Islet precursor cell (in vitro differentiated cells): ENCODE results near the gene CEP83.

Experiments used
- DNase-seq: peaks from one replicate; pipeline ENCODE4 v3.0.0-alpha.2; 2018

CEP83 gene

DNA sequence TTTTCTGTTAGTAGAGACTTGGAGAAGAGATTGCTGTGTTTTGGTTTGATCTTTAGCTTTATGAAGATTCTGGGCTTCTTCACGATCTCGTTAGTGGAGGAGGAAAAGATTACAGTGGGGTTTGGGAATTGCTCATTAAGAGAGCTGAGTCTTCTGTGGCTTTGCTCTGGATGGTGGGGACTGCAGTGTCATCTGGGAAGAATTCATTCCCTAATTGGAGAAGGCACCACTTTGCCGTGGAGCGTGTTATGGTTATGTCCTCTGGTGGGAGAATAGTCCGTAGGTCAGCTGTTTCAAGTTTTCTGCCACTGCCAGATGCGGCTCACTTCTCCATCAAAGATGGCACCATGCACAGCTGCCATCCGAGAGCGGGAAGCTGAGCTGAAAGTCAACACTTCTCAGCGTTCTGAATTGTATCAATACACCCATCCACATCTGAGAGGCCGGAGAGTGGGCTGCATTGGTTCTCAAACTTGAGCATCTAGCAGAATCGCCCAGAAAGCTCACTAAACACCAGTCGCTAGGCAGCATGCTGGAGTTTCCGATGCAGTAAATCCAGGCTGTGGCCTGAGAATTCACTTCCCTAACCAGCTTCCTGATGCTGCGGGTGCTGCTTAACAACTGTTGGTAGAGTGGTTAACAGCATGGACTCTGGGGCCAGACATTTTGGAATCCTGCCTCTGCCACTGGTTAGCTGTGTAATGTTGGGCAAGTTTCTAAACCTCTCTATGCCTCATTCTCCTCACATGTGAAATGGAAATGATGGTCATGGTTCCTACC, 193.5 kb downstream of the CEP83 start:
- DNase-seq, result no peak

DNA sequence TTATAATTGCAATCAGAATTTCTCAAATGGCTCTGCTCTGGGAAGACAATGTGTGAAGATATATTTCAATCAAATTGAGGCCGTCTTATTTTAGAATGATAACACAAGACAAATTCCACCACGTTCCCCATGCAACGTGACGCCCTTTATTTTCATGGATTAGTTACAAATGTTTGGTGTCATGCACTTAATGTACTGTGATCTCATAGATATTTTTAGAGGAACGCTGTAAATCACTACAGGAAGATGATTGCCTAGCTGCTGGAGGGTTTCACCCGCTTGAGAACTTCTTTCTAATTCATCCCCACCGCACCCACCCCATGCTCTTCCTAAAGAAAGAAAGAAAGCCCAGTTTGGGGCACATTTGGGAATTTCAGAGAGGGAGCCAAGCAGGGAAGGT, 194.1 kb downstream of the CEP83 start:
- DNase-seq, result no peak

DNA sequence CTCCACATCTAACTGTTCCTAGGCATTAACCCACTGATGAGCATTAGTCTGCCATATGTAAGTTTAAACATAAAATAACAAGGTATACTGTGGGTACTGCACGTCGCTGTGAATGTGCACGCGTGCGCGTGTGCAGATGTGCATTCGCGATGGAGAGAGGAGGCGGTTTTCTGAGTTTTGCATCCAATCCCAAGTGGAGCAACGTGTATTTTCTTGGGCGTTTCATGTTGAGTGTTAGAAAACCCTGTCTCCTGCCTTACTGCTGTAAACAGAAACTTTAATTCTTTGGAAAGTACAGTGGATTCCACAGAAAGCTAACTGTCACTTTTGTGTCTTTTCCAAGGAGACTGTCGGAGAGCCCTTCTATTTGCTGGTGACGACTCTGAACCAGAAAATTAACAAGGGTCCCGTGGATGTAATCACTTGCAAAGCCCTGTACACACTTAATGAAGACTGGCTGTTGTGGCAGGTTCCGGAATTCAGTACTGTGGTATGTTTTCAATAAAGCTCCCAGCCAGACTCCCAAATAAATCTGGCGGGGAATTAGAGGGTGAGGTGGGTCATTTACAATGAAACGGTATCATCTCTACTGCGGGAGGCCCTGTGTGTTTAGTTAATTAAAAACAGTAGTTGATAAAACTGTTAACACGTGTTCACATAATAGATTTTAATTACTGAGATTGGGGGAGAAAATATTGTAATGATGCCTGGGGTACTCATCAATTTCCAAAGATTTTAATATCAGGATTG, 194.8 kb downstream of the CEP83 start:
- DNase-seq, result no peak

DNA sequence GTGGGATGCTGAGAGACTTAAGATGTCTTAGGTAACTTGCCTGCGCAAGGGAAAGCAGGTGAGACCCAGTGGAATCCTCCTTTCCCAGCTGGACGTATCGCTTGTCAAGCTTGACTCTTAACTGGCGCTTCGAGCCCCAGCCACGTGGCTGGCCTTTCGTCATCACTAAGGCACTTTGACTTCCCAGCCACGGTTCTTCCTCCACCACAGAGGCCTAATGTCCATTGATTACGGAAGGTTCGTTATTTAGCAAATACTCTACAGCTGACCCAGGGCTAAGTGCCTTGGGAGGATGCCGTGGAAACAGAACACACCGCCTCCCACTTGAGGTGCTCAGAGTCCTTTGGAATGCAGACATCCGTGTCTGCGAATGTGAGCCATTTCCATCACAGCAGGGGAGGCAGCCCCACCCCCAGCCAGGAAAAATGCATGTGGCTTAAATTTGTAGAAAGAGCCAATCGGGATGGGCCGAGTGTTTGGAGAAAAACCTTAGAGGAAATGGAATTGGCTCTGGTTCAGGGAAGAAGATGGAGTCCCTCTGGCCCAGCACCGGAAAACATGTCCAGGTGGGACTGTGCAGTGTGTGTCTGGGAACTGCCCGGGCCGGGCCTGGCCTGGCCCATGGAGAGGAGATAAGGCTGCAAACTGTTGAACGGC, 195.6 kb downstream of the CEP83 start:
- peak; percentile 88 for DNase-seq

DNA sequence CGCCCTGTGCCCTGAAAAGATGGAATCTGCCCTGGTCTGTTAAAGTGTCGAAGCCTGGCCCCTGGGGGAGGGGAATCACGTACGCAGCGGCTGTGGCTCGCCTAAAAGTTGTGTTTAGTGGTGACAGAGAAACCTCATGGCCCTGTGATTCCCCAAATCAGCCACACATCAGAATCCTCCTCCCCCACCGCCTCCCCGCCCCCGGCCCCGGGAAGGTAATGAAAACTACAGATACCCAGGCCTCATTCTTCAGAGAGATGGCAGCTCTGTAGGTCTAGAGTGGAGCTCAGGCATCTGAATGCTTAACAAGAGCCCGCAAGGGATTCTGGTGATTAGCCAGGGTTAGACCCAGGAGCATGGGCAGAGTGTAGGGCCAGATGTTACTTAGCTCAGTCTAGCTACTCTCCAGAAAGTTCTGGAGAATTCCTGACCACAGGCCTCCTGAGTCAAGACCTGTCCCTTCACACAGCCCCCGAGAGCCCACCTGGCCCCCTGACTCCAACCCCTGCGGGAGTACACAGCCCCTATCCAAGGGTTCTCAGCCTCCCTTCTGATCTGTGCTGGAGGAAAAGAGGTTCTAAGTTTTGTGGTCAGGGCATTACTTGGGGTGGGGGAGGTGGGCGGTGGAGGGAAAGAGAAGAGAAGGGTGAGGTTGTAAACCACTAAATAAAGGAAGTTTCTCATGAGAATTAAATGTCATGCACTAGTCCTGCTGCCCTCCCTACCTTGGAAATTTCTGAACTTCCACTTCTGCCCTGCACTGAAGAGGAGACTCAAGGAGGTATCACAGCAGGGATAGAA, 196.5 kb downstream of the CEP83 start:
- DNase-seq, result no peak

- peak; percentile 73 for DNase-seq
Observed at GRCh38 chr12:94262228-94263010, 197.2 kb downstream of the CEP83 start.

DNA sequence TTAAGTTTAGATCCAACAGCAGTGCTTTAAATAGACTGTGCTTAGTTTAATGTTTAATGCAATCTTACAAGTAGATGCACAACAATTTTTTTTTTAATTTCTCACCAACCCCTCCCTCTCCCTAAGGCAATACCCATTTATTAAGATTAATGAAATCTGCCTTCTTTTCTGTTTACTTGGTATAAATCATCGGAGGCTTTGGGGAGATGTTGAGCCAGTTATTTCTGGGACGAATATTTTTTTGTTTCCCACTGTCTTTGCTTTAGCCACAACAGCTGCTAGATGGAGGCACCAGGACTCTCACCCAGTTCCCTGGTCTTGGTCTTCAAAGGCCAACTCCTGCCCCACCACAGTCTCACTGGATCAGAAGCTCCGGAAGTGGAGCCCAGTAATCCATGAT, 197.9 kb downstream of the CEP83 start:
- DNase-seq, result no peak

- DNase-seq, result no peak
Observed at GRCh38 chr12:94261119-94261518, 198.5 kb downstream of the CEP83 start.

DNA sequence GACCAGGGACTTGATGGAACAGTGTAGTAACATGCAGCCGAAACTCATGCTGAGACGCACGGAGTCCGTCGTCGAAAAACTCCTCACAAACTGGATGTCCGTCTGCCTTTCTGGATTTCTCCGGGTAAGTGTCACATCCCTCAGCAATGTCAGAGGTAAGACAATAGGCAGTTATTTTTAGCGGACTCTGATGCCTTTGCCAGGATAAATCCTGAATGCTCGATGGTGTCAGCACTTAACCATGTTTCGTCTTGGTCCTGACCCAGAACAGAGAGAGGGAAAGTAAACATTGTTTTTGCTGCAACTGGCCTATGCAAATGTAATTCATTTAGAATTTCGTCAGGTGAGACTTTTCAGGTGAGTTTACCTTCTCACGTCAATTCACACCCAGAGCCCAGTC, 198.9 kb downstream of the CEP83 start:
- DNase-seq, result no peak

GRCh38 chr12:94260017-94260416, 199.7 kb downstream of the CEP83 start:
- DNase-seq, result no peak

GRCh38 chr12:94258593-94258992, 201.1 kb downstream of the CEP83 start:
- no peak for DNase-seq
